GM18520 (cell line): ENCODE data around the gene FGFR3.

Experiments
- ATAC-seq: cut with Tn5 transposase; IDR thresholded peaks from one replicate; pipeline ENCODE4 v1.9.1; 2021; ENCODE audit not compliant: unreplicated experiment

Gene FGFR3

GRCh38 chr4:1786544-1787362, 6.3 kb upstream of the FGFR3 start:
- ATAC-seq = no peak

DNA sequence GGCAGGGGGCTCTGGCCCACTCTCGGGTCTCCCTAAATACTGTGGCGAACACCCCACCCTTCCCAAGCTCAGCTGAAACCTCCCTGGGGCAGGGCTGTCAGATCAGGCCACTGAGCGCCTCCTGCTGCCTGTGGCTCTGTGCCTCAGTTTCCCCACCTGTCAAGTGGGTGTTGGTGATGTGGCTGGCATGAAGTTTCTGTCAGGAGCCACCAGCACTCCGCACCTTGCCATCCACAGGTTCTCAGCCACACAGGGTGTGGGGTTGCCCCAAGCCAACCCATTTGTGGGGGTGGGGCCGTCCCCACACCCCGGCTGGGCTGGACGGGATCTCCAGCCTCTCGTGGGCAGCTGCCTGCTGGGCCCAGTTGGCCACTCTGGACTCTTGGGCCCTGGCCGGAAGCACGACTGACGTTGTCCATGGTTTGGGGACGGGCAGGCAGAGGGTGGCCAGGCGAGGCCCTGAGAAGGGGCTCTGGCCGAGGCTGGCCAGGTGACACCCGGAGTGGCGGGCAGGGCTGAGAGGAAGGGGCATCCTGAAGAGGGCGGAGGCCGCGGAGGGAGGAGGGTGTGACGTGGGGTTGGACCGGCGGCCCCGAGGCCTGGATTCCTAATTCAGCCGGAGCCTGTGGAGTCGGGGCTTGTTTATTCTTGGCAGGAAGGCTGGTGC, 5.5 kb upstream of the FGFR3 start:
- no peak for ATAC-seq

DNA sequence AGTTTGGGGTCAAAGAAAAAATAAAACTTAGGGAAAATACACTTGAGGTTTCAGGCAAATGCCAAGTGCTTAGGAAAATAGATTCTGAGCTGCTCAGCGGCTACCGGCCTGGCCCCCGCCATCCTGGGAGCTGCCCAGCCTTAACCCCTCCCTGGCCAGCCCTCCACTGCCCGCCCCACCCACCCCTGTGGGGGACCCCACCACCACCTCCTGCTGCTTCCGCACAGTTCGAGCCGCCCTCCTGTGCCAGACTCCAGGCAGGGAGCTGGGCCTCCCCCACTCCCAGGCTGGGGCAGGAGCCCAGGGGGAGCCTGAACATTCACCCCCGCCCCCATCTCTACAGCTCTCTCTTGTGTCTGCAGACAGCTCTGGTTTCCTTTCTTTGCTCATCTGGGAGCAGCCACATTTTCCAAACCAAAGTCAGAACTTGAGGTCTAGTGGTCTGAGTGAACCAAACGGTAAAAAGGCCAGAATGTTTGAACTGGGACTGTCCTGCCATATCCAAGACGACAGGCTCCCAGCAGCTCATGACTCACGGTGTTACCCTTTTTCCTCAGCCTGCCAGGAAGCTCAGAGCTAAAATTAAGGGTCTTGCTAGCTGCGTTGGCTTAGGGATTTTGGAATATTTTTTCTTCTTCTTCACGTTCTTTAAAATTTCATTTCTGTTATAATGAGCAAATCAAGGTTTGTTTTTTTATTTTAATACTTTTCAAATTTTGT, 4.7 kb upstream of the FGFR3 start:
- no peak for ATAC-seq

DNA sequence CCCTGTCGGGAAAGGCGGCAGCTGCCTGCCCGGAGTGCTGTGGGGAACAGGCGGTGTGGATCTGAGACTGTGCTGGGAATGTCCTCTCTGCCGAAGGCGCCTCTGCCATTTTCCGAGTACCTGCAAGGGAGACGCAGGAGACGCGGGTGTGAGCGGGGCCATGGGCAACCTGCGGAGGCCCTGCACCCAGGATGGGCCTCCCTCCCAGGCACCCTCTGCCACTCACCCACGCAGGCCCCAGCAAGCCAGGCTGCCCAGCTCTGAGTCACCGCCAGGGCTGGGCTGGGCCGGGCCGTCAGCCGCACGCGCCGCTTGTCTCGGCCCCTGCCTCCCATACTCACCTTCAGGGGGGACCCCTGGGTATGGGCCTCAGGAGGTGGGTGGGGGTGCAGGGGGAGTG, 3.5 kb upstream of the FGFR3 start:
- no peak for ATAC-seq

GRCh38 chr4:1790005-1790404, 3.1 kb upstream of the FGFR3 start:
- no peak for ATAC-seq

DNA sequence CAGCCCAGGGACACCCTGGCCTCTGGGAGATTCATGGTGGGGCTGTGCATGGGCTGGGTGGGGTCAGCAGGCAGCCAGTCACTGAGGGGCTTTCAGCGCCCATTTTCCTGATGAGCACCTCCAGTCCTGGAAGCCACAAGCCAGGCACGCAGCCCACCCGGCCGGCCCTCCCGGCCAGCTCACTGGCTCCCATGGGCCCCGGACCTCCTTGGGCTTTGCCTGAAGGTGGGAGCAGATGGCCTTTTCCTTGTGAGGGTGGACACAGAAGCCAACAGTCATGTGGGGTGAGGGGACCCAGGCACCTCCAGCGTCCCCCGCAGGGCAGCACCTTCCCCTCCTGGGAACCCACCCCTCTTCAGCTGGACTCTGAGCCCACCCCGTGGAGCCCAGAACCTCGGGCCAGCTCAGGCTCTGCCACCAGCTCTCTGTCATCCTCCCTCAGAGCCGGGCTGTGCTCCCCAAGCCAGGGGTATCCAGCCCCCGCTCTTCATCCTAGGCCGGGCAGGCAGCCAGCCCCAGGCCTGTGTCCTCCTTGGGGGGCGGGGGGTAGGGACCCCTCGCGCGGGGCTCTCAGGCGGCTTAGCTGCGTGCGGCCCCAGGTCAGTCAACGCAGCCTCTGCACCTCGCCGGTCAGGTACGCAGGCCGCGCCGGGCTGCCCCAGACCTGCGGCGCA, 798 bp upstream of the FGFR3 start:
- ATAC-seq = no peak

GRCh38 chr4:1793496-1793840, 375 bp downstream of the FGFR3 start:
- no peak for ATAC-seq

DNA sequence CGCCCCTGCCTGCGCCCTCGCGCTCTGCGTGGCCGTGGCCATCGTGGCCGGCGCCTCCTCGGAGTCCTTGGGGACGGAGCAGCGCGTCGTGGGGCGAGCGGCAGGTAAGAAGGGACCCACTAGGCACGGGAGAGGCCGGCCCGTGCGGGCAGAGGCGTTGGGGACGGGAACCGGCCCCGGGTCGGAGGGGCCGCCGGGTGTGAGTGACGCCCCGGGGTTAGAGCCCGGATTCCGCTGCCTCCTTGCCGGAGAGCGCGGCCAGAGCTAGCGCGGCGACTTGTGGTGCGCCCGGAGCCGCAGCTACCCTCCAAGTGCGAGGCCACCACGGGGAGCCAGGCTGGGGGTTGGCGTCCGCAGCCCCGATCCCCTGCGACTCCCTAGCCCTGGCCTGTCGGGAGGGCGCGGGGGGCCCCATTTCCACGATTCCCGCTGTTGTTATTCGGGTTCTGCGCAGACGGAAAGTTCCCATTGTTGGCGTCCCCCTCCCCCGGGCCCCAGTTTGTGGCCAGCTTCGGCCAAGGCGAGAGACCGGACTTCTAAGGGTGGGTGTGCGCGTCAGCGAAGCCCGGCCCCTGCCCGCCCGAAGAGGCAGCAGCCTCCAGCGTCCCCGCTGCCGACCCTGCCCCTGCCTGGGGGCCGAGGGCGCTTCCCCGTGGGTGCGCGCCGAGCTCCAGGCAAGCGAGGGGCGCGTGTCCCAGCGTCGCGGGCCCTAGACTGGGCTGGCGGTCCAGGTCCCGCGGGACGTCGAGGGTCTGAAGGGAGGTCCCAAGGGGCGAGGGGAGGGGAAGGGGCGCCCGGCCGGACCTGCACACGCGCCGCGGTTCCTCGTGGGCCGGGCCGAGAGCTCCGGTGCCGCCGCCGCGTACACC, 1.1 kb downstream of the FGFR3 start:
- ATAC-seq = no peak

DNA sequence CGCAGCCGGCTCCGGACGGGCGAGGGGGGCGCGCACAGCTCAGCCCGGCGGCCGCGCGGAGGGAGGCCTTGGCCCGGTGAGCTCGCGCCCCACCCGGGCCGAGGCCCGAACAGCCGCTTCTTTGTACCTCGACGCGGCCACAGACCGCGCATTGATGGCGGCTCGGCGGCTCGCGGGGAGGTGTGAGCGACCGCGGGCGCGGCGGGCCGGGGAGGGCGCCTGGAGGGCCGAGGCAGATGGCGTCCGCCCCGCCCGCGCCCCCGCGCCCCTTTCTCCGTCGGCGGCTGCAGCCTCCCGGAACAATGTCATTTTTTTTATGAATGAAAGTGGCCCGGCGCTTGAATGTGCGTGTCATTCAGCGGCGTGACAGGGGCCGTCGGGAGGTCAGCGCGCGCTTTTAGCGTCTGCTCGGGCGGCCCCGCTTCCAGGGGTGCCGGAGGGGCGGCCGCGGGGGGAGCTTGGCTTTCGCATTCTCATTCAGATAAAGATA, 1.8 kb downstream of the FGFR3 start:
- ATAC-seq = no peak

DNA sequence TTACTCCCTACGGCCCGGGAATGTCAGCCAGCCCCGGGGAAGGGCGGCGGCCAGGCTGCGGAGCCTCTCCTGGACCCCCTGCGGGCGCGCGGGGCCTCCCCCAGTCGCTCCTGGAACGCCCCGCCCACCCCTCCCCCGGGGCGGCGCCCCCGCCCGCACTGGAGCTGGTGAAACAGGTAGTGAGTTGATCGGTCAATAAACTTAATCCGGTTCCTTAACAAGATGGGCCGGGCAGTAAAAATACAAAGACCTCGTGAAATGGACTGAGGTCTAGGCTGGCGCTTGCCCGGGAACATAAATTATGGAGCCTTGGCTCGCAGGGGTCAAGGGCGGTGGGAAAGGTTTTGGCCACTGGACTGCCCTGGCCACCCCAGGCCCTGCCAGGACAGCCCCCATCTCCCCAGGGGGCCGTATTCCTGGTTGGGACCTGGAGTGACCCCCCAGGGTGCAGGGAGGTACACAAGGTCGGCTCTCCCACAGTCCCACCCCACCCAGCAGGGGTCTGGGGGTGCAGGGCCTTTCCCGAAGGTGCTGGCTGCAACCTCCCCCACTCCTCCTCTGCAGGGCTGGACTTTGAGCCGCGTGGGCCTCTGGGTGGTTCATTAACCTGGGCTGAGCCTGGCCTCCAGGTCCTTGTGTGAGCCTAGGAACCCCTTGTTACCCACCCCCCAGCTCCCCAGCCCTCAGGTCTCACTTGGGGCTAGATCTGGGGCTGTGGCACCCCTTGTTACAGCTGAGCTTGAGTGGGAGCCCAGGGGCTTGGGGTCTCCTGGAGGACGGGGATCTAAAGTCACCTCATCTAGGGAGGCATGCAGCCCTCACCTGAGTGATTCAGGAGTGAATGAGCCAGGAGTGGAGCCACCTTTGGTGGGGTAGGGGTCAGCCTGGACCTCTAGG, 2.5 kb downstream of the FGFR3 start:
- ATAC-seq = no peak

DNA sequence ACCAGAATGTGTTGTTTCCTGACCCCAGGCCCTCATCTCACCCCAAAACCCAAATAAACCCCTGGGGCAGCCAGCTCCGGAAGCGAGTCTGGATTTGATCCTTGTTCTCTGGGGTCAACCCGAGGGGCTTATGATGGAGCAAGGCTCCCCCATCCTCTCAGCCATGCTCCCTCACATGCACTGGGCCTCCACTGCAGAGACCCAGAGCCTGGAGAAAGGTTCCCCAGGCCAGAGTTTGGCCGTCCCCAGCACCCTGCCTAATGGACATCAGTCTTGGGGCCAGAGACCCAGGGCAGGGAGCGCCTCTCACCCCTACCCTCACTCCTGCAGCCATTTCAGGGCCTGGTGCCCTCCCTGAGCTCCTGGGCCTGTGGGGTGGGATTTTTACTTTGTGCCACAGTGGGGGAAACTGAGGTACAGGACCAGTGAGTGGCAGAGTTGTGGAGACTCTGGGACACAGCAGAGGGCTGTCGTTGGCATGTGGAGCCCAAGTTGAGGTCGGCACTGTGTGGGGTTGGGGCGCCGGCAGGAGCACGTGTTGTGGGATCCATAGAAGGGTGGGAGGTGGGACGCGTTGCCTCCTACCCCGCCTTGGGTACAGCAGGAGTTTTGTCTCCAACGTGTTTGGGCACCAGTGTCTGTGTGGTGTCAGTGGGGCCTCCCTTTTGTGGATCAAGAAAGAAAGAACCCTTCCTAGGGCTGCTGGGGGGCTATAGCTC, 3.6 kb downstream of the FGFR3 start:
- no peak for ATAC-seq

DNA sequence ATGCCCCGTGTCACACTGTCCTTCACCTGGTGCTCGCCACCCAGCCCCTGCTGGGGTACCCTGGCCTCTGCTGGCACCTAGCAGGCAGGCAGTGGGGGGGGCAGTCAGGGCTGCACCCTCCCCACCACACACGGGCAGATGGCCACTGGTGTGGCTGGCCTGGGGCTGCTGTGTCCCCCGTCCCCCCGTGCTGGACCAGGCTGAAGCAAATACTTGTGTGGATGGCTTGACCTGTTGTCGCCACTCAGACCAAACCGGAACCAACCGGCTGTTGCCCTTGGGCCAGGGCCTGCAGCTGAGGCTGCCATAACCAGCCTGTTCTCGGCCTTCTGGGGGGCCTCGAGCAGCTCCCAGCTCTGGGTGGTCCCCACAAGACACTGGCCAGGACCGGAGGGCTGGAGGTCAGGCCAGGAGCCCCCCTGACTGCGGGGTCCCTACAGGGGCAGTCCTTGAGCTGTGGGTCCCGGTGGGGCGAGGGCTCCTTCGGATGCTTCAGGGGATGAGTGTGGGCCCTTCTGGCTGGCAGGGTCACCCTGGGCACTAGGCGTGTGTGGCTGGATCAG, 4.3 kb downstream of the FGFR3 start:
- ATAC-seq = no peak

DNA sequence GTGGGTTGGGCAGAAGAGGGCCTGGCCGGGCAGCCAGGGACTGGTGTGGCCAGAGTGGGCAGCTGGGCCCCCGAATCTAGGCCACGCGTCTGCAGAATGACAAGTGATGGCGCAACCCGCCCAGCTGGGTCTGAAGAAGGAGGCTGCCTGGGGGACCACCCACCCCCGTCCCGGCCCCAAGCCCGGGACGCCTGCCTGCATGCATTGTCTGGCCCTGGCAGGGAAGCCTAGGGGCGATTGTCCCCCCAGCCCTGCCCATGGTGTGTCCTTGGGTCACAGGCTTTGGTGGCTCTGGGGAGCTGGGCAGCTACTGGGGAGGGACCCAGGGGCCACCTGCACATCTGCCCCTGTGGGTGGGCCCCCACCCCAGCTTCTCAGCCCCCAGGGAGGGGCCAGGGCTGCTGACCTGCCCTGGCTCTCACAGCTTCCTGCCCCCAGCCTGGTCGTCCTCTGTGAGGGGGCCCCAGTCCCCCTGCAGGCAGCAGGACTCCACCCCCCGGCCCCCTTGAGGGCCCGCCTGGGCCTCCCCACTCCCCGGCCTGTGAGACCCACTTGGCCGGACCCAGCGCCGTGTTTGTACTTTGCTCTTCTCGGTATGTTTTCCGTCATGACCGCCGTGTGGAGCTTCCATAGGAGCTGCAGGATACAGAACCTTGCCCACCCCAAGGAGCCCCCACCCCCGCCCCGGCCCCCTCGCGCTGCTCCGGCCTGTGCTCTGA, 4.9 kb downstream of the FGFR3 start:
- ATAC-seq = no peak

DNA sequence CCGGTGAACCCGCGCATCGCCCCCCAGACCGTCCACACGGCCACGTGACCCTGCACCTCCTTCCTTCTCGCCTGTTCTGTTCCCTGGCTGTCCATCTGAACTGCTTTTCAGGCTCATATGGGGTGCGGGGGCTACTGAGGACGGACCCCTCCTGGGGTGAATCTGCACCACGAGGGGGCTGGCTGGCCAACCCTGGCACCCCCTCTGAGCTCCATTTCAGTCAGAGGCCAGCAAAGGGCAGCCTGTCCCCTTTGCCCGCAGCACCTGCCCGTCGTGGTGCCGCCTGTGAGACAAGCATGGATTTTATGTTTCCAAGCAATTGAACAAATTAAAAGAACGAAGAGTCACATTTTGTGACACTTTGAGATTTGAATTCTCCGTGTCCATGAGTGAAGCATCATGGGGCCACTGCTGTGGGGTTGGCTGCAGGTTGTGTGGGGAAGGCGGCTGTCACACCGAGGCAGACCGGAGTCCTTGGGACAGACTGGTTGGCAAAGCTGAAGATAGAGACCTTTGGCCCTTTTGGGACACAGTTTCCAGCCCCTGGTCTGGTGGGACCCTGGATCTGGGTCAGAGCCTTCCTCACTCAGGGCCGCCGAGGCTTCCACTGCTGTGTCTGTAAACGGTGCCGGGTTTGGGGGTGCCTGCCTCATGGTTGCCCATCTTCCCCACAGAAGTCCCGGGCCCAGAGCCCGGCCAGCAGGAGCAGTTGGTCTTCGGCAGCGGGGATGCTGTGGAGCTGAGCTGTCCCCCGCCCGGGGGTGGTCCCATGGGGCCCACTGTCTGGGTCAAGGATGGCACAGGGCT, 5.7 kb downstream of the FGFR3 start:
- no peak for ATAC-seq

DNA sequence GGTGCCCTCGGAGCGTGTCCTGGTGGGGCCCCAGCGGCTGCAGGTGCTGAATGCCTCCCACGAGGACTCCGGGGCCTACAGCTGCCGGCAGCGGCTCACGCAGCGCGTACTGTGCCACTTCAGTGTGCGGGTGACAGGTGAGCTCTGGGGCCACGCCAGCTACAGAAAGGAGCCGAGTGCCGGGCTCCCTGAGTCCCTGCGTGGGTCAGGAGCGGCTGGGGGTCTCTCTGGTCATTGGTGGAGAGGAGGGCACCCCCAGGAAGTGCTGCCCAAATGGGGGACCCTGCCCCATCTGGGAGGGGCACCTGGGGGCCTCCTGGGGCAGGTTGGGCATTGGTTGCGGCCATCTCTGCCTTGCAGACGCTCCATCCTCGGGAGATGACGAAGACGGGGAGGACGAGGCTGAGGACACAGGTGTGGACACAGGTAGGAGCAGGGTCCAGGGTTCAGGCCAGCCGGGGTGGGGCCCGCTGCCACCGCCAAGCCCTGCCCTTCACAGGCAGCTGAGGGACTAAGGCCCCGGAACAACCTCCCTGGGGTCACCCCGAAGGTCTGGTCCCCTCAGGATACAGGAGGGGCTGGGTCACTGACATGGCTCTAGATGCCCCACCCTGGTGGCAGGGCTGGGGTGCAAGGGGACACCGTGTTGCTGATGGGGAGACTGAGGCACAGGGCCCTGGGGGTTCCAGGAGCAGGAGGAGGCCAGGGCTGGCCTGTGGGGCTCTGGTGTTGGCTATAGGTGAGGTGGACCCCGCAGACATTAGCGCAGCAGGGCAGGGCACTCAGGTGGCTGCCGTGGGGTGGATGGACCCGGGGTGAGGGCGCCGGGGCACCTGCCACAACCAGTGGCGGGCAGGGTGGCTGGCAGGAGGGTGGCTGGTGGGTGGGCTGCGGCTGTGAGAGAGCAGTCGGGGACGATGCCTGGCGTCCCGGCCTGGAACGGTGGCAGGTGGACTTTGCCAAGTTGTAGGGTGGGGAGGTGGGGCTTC, 6.6 kb downstream of the FGFR3 start:
- ATAC-seq = no peak

- no peak for ATAC-seq
These were observed 7.7 kb downstream of the FGFR3 start for GRCh38 chr4:1800805-1801204.
